ENCODE measurements around the gene CCNY. TPM values are rescaled to one million over a fixed set of nuclear protein-coding genes. Genes with fewer than 3 reads are reported as not detected.

The CCNY gene
- total RNA-seq, 1 donor from 2014 or later = 68.7 TPM

DNA sequence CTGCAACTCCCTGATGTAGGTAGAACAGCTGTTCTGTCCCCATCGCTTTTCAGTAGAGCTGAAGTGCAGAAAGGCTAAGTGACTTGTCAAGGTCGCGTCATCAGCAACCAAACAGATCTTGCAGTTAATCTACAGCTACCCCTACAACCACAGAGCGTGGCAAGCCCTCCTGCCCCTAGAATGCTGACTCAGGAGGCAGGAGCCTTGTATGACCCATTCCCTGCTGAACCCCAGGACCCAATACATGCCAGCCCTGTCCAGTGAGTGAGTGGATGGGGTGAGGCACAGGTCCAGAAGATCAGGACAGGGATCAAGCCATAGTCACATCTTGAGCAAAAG, 242.3 kb downstream of the CCNY start:
- TF ChIP-seq, protein P1, sequence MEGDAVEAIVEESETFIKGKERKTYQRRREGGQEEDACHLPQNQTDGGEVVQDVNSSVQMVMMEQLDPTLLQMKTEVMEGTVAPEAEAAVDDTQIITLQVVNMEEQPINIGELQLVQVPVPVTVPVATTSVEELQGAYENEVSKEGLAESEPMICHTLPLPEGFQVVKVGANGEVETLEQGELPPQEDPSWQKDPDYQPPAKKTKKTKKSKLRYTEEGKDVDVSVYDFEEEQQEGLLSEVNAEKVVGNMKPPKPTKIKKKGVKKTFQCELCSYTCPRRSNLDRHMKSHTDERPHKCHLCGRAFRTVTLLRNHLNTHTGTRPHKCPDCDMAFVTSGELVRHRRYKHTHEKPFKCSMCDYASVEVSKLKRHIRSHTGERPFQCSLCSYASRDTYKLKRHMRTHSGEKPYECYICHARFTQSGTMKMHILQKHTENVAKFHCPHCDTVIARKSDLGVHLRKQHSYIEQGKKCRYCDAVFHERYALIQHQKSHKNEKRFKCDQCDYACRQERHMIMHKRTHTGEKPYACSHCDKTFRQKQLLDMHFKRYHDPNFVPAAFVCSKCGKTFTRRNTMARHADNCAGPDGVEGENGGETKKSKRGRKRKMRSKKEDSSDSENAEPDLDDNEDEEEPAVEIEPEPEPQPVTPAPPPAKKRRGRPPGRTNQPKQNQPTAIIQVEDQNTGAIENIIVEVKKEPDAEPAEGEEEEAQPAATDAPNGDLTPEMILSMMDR (IDR thresholded peaks at IDR 0.05) = no peak
- H3K9me3 Mint-ChIP-seq (ENCODE audit: low read depth) = peaks cover 7% of the 10 kb centered on the region
- H3K36me3 Mint-ChIP-seq (ENCODE audit: low read depth) = peaks cover 7% of the 10 kb centered on the region
- no peak overlapping the region for H3K4me3 Mint-ChIP-seq (ENCODE audit: unreplicated experiment)
- DNase-seq (ENCODE audit: low spot score) = no peak
- H3K27ac Mint-ChIP-seq (ENCODE audit: unreplicated experiment) = no peak overlapping the region
- H3K27me3 Mint-ChIP-seq (ENCODE audit: low read depth) = no peaks in the 10 kb centered on the region
- peaks cover 6% of the 10 kb centered on the region for H3K4me1 Mint-ChIP-seq (ENCODE audit: low read depth)

DNA sequence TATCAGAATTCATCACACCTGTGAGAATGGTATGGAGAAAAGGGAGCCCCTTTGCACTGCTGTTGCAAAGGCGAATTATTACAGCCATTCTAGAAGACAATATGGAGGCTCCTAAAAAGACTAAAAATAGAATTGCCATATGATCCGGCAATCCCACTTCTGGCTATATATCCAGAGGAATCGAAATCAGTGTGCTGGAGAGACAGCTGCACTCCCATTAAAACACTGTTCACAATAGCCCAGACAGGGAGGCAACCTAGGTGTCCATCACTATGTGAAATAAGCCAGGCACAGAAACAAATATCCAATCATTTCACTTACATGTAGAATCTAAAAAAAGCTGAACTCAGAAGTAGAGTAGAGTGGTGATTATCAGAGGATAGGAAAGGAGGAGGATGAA, 242.8 kb downstream of the CCNY start:
- peaks cover 7% of the 10 kb centered on the region for H3K9me3 Mint-ChIP-seq (ENCODE audit: low read depth)
- TF ChIP-seq, protein P1 (IDR thresholded peaks at IDR 0.05) = no peak
- H3K27ac Mint-ChIP-seq (ENCODE audit: unreplicated experiment) = no peak overlapping the region
- no peak overlapping the region for H3K4me3 Mint-ChIP-seq (ENCODE audit: unreplicated experiment)
- no peaks in the 10 kb centered on the region for H3K27me3 Mint-ChIP-seq (ENCODE audit: low read depth)
- H3K4me1 Mint-ChIP-seq (ENCODE audit: low read depth) = peaks cover 6% of the 10 kb centered on the region
- peaks cover 7% of the 10 kb centered on the region for H3K36me3 Mint-ChIP-seq (ENCODE audit: low read depth)
- no peak for DNase-seq (ENCODE audit: low spot score)

DNA sequence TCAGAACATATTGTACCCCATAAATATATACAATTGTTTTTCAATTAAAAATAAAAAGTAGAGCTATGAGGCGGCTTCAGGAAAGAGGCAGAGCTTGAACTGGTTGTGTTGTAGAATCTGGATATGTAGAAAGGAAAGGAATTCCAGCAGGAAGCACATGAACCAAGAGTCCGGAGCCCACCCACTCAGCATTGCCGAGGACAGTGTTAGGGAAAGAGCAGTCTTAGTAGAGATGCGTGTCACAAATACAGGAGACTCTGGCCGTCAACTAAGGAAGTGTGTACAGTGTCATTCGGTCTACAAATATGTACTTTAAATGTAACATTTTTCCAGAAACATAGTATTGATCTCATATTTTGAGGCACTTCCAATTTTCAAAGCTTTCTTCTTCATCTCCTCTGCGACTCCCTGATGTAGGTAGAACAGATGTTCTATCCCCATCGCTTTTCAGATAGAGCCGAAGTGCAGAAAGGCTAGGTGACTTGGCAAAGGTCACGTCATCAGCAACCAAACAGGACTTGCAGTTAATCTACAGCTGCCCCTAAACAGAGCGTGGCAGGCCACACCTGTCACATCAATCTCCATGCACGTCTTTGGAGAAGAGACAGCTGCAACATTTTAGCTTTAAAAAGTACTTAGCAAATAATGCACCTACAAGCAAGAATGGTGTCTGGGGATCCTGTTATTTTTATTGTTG, 243.6 kb downstream of the CCNY start:
- H3K4me1 Mint-ChIP-seq (ENCODE audit: low read depth) = peaks cover 6% of the 10 kb centered on the region
- DNase-seq (ENCODE audit: low spot score) = no peak
- H3K4me3 Mint-ChIP-seq (ENCODE audit: unreplicated experiment) = no peak overlapping the region
- H3K27ac Mint-ChIP-seq (ENCODE audit: unreplicated experiment) = no peak overlapping the region
- H3K36me3 Mint-ChIP-seq (ENCODE audit: low read depth) = peaks cover 9% of the 10 kb centered on the region
- no peaks in the 10 kb centered on the region for H3K27me3 Mint-ChIP-seq (ENCODE audit: low read depth)
- TF ChIP-seq, protein P1 (IDR thresholded peaks at IDR 0.05) = no peak
- H3K9me3 Mint-ChIP-seq (ENCODE audit: low read depth) = peaks cover 7% of the 10 kb centered on the region

DNA sequence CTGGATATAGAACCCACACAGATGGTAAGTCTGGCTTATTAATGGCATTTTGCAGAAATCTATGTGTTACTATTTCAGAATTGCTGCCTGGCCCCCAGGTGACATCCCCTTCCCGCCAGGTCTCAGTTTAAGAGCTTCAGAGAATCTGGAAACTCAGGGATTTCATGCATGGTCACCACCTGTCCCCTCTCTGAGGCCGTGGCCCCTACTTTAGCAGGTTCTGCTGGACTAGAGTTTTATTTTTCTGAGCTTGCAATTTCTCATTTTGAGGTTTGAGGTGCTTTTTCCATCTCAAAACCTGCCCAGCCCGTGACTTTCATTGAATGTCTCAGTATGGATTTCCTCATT, 244.1 kb downstream of the CCNY start:
- H3K27ac Mint-ChIP-seq (ENCODE audit: unreplicated experiment) = no peak overlapping the region
- DNase-seq (ENCODE audit: low spot score) = no peak
- H3K4me3 Mint-ChIP-seq (ENCODE audit: unreplicated experiment) = no peak overlapping the region
- peaks cover 6% of the 10 kb centered on the region for H3K4me1 Mint-ChIP-seq (ENCODE audit: low read depth)
- H3K9me3 Mint-ChIP-seq (ENCODE audit: low read depth) = peaks cover 7% of the 10 kb centered on the region
- H3K27me3 Mint-ChIP-seq (ENCODE audit: low read depth) = no peaks in the 10 kb centered on the region
- TF ChIP-seq, protein P1 (IDR thresholded peaks at IDR 0.05) = no peak
- H3K36me3 Mint-ChIP-seq (ENCODE audit: low read depth) = peaks cover 7% of the 10 kb centered on the region

DNA sequence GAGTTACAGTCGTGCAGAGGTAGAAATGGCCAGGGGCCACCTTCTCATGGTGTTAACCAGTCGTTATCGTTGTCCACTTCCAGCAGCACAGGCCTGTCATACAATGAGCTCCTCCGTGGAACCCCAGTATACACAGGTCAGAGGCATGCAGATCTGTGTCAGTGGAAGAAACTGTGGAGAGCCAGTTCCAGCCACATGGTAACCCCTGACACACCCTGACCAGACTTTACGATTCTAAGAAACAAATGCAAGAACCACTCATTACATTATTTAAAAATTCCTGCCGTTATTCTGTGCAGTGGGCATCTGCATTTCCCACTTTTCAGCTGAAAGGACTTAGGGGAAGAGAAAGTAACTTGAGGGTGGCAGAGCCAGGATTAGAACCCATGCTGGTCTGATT, 245.3 kb downstream of the CCNY start:
- Mint-ChIP-seq H3K9me3 (ENCODE audit: low read depth) (peaks cover 7% of the 10 kb centered on the region), H3K4me3 (ENCODE audit: unreplicated experiment) (no peak overlapping the region), H3K36me3 (ENCODE audit: low read depth) (peaks cover 4% of the 10 kb centered on the region), H3K4me1 (ENCODE audit: low read depth) (peaks cover 6% of the 10 kb centered on the region), H3K27me3 (ENCODE audit: low read depth) (no peaks in the 10 kb centered on the region), H3K27ac (ENCODE audit: unreplicated experiment) (no peak overlapping the region)
- TF ChIP-seq, protein P1 (IDR thresholded peaks at IDR 0.05) = no peak
- no peak for DNase-seq (ENCODE audit: low spot score)

Data from chondrocyte (in vitro differentiated cells).